WTC11 (cell line): ENCODE results near the gene GRAMD2B. TPM values are rescaled to one million over a fixed set of nuclear protein-coding genes. Genes with fewer than 3 reads are reported as not detected.

Experiments
- ATAC-seq: fragments of 200-7000 bp; cut with Tn5 transposase; 2 replicates; pipeline ENCODE4 v1.10.0; 2021; ENCODE audit warnings: mild to moderate bottlenecking, moderate library complexity
- CTCF ChIA-PET: fragments of 300-600 bp; sonication (Branson Sonifier 250); formaldehyde crosslinking; loops from one replicate; lab custom pipeline; 2021; ENCODE audit warnings: antibody characterized with exemption; lab: Charles Lee
- POLR2A ChIA-PET: fragments of 350-600 bp; sonication (Branson Sonifier 250); formaldehyde crosslinking; loops from one replicate; lab custom pipeline; 2021; ENCODE audit warnings: antibody characterized with exemption; lab: Charles Lee
- DNase-seq: peaks from one replicate; pipeline ENCODE4 v3.0.0; 2021; ENCODE audit warnings: low spot score
- H3K27ac Mint-ChIP-seq: 2 replicates; pipeline ENCODE4 v1.8.0; 2021; ENCODE audit warnings: mixed read lengths
- H3K27me3 Mint-ChIP-seq: 2 replicates; pipeline ENCODE4 v1.8.0; 2021; ENCODE audit warnings: low read depth, mild to moderate bottlenecking, moderate library complexity, mixed read lengths
- H3K36me3 Mint-ChIP-seq: 2 replicates; pipeline ENCODE4 v1.8.0; 2021; ENCODE audit warnings: mixed read lengths
- H3K4me1 Mint-ChIP-seq: 2 replicates; pipeline ENCODE4 v1.8.0; 2022; ENCODE audit warnings: mixed read lengths
- H3K4me3 Mint-ChIP-seq: 2 replicates; pipeline ENCODE4 v1.8.0; 2021; ENCODE audit warnings: mild to moderate bottlenecking, moderate library complexity, mixed read lengths
- H3K9me3 Mint-ChIP-seq: 2 replicates; pipeline ENCODE4 v1.8.0; 2021; ENCODE audit warnings: mixed read lengths
- ATF1 ChIP-seq: sonication (generic); formaldehyde crosslinking; IDR thresholded peaks from 2 replicates; pipeline ENCODE4 v1.8.1; 2023; ENCODE audit warnings: mild to moderate bottlenecking, moderate library complexity, missing genetic modification reagents
- CREB1 ChIP-seq: sonication (generic); formaldehyde crosslinking; IDR thresholded peaks from 2 replicates; pipeline ENCODE4 v1.8.0; 2023; ENCODE audit warnings: mild to moderate bottlenecking, missing genetic modification reagents
- FOXJ3 ChIP-seq: sonication (generic); formaldehyde crosslinking; IDR thresholded peaks from 2 replicates; pipeline ENCODE4 v1.9.0; 2021; ENCODE audit warnings: missing genetic modification reagents, mild to moderate bottlenecking, borderline replicate concordance
- GRHL2 ChIP-seq: fragments of 250-450 bp; sonication (Bioruptor Pico); IDR thresholded peaks from 2 replicates; pipeline ENCODE4 v1.8.0; 2022; ENCODE audit warnings: mild to moderate bottlenecking, moderate library complexity; ENCODE audit not compliant: insufficient replicate concordance, severe bottlenecking
- HMGA2 ChIP-seq: fragments of 250-450 bp; sonication (Bioruptor Pico); IDR thresholded peaks from 2 replicates; pipeline ENCODE4 v1.4.0; 2021; ENCODE audit warnings: mild to moderate bottlenecking, moderate library complexity
- MYBL2 ChIP-seq: sonication (generic); formaldehyde crosslinking; IDR thresholded peaks from 2 replicates; pipeline ENCODE4 v1.8.1; 2023; ENCODE audit warnings: mild to moderate bottlenecking, moderate library complexity, missing genetic modification reagents
- SMAD3 ChIP-seq: sonication (generic); formaldehyde crosslinking; IDR thresholded peaks from 2 replicates; pipeline ENCODE4 v1.8.0; 2022; ENCODE audit warnings: missing genetic modification reagents, mild to moderate bottlenecking, borderline replicate concordance
- SOX15 ChIP-seq: fragments of 250-450 bp; sonication (Bioruptor Pico); IDR thresholded peaks from 2 replicates; pipeline ENCODE4 v1.9.0; 2021; ENCODE audit warnings: mild to moderate bottlenecking
- SP1 ChIP-seq: sonication (generic); formaldehyde crosslinking; conservative IDR thresholded peaks from 2 replicates; pipeline ENCODE4 v1.8.1; 2022; ENCODE audit warnings: missing genetic modification reagents
- TEAD4 ChIP-seq: sonication (generic); formaldehyde crosslinking; IDR thresholded peaks from 2 replicates; pipeline ENCODE4 v1.8.0; 2022; ENCODE audit warnings: mild to moderate bottlenecking, missing genetic modification reagents
- TP53 ChIP-seq: sonication (generic); formaldehyde crosslinking; IDR thresholded peaks from 2 replicates; pipeline ENCODE4 v1.8.1; 2023; ENCODE audit warnings: mild to moderate bottlenecking, missing genetic modification reagents
- ZNF416 ChIP-seq: fragments of 250-450 bp; sonication (Bioruptor Pico); IDR thresholded peaks from 2 replicates; pipeline ENCODE4 v1.9.0; 2021; ENCODE audit warnings: mild to moderate bottlenecking, inconsistent platforms
- total RNA-seq: library from RNA; stranded (reverse); gene quantifications from 3 replicates; pipeline ENCODE4 v1.2.3, GENCODE V29; 2021
- TF ChIP-seq, protein P1 (sequence below): sonication (generic); formaldehyde crosslinking; IDR thresholded peaks from 2 replicates; pipeline ENCODE4 v1.8.1; 2023; ENCODE audit warnings: mild to moderate bottlenecking, moderate library complexity, missing genetic modification reagents
- TF ChIP-seq, protein P2 (sequence below): sonication (generic); formaldehyde crosslinking; IDR thresholded peaks from 2 replicates; pipeline ENCODE4 v1.8.0; 2022; ENCODE audit warnings: missing genetic modification reagents
- TF ChIP-seq, protein P3 (sequence below): sonication (generic); formaldehyde crosslinking; IDR thresholded peaks from 2 replicates; pipeline ENCODE4 v1.8.1; 2022; ENCODE audit warnings: low read depth, mild to moderate bottlenecking, moderate library complexity, missing genetic modification reagents, borderline replicate concordance
- TF ChIP-seq, protein P4 (sequence below): sonication (generic); formaldehyde crosslinking; IDR thresholded peaks from 2 replicates; pipeline ENCODE4 v1.8.1; 2023; ENCODE audit warnings: mild to moderate bottlenecking, missing genetic modification reagents
- TF ChIP-seq, protein P5 (sequence below): sonication (generic); formaldehyde crosslinking; IDR thresholded peaks from 2 replicates; pipeline ENCODE4 v1.8.1; 2022; ENCODE audit warnings: missing genetic modification reagents, borderline replicate concordance
- TF ChIP-seq, protein P6 (sequence below): fragments of 250-450 bp; sonication (Bioruptor Pico); IDR thresholded peaks from 2 replicates; pipeline ENCODE4 v1.8.0; 2021; ENCODE audit warnings: mild to moderate bottlenecking

Gene GRAMD2B
- total RNA-seq, 1 experiment from 2014 or later = 11.6 TPM

DNA sequence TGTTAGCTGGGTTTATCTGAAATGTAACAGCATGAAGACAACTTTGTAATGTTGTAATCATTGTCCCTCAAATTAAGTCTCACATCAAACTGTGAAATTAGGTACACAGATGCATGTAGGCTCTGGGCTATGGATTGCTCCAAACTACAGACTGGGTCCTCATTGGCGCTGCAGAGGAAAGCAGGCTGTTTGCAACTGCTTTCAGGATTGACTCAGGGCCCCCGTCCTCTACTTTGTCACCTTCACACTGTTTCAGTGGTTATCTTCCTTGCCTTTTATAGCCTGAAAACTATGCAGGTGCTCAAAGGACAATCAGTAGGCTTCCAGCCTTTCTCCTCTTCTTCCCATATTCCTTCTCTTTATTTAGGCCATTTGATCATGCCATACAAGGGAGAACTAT, 18.0 kb downstream of the GRAMD2B start (continued):
- TF ChIP-seq, protein P1, sequence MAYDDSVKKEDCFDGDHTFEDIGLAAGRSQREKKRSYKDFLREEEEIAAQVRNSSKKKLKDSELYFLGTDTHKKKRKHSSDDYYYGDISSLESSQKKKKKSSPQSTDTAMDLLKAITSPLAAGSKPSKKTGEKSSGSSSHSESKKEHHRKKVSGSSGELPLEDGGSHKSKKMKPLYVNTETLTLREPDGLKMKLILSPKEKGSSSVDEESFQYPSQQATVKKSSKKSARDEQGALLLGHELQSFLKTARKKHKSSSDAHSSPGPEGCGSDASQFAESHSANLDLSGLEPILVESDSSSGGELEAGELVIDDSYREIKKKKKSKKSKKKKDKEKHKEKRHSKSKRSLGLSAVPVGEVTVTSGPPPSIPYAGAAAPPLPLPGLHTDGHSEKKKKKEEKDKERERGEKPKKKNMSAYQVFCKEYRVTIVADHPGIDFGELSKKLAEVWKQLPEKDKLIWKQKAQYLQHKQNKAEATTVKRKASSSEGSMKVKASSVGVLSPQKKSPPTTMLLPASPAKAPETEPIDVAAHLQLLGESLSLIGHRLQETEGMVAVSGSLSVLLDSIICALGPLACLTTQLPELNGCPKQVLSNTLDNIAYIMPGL = no peak
- TF ChIP-seq TEAD4 (CRISPR knock-in tag) = no peak
- no peak for TF ChIP-seq SP1 (CRISPR knock-in tag)

DNA sequence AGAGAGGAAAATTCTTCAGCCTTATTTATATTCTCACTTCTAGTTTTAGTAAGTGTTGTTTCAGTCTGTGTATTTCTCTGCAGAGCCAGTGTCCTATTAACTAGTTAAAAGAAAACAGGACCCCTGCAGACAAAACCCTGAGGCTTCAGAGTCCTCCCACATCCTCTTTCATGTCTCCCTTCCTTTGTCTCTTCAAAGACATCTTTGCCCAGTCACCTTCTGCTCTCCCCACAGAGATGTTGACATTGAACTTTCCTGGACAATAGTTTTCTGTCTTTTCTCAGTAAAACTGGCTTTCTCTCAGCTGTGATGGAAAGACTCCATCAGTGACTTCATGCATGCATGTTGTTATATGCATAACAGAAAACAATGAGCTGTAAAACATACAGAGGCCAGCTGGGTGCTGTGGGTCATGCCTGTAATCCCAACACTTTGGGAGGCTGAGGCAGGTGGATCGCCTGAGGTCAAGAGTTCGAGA, 20.2 kb downstream of the GRAMD2B start:
- H3K27ac Mint-ChIP-seq = no peak overlapping the region
- DNase-seq = no peak
- TF ChIP-seq TP53 (CRISPR knock-in tag) = no peak
- TF ChIP-seq, protein P2, sequence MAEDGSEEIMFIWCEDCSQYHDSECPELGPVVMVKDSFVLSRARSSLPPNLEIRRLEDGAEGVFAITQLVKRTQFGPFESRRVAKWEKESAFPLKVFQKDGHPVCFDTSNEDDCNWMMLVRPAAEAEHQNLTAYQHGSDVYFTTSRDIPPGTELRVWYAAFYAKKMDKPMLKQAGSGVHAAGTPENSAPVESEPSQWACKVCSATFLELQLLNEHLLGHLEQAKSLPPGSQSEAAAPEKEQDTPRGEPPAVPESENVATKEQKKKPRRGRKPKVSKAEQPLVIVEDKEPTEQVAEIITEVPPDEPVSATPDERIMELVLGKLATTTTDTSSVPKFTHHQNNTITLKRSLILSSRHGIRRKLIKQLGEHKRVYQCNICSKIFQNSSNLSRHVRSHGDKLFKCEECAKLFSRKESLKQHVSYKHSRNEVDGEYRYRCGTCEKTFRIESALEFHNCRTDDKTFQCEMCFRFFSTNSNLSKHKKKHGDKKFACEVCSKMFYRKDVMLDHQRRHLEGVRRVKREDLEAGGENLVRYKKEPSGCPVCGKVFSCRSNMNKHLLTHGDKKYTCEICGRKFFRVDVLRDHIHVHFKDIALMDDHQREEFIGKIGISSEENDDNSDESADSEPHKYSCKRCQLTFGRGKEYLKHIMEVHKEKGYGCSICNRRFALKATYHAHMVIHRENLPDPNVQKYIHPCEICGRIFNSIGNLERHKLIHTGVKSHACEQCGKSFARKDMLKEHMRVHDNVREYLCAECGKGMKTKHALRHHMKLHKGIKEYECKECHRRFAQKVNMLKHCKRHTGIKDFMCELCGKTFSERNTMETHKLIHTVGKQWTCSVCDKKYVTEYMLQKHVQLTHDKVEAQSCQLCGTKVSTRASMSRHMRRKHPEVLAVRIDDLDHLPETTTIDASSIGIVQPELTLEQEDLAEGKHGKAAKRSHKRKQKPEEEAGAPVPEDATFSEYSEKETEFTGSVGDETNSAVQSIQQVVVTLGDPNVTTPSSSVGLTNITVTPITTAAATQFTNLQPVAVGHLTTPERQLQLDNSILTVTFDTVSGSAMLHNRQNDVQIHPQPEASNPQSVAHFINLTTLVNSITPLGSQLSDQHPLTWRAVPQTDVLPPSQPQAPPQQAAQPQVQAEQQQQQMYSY (CRISPR knock-in tag) = no peak
- TF ChIP-seq HMGA2 = no peak
- no peak for TF ChIP-seq SMAD3 (CRISPR knock-in tag)
- TF ChIP-seq, protein P3, sequence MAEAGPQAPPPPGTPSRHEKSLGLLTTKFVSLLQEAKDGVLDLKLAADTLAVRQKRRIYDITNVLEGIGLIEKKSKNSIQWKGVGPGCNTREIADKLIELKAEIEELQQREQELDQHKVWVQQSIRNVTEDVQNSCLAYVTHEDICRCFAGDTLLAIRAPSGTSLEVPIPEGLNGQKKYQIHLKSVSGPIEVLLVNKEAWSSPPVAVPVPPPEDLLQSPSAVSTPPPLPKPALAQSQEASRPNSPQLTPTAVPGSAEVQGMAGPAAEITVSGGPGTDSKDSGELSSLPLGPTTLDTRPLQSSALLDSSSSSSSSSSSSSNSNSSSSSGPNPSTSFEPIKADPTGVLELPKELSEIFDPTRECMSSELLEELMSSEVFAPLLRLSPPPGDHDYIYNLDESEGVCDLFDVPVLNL = no peak
- TF ChIP-seq MYBL2 (CRISPR knock-in tag) = no peak
- TF ChIP-seq, protein P4, sequence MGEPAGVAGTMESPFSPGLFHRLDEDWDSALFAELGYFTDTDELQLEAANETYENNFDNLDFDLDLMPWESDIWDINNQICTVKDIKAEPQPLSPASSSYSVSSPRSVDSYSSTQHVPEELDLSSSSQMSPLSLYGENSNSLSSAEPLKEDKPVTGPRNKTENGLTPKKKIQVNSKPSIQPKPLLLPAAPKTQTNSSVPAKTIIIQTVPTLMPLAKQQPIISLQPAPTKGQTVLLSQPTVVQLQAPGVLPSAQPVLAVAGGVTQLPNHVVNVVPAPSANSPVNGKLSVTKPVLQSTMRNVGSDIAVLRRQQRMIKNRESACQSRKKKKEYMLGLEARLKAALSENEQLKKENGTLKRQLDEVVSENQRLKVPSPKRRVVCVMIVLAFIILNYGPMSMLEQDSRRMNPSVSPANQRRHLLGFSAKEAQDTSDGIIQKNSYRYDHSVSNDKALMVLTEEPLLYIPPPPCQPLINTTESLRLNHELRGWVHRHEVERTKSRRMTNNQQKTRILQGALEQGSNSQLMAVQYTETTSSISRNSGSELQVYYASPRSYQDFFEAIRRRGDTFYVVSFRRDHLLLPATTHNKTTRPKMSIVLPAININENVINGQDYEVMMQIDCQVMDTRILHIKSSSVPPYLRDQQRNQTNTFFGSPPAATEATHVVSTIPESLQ = no peak
- TF ChIP-seq GRHL2 (CRISPR knock-in tag) = no peak
- TF ChIP-seq, protein P5, sequence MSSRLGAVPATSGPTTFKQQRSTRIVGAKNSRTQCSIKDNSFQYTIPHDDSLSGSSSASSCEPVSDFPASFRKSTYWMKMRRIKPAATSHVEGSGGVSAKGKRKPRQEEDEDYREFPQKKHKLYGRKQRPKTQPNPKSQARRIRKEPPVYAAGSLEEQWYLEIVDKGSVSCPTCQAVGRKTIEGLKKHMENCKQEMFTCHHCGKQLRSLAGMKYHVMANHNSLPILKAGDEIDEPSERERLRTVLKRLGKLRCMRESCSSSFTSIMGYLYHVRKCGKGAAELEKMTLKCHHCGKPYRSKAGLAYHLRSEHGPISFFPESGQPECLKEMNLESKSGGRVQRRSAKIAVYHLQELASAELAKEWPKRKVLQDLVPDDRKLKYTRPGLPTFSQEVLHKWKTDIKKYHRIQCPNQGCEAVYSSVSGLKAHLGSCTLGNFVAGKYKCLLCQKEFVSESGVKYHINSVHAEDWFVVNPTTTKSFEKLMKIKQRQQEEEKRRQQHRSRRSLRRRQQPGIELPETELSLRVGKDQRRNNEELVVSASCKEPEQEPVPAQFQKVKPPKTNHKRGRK = no peak
- TF ChIP-seq, protein P6, sequence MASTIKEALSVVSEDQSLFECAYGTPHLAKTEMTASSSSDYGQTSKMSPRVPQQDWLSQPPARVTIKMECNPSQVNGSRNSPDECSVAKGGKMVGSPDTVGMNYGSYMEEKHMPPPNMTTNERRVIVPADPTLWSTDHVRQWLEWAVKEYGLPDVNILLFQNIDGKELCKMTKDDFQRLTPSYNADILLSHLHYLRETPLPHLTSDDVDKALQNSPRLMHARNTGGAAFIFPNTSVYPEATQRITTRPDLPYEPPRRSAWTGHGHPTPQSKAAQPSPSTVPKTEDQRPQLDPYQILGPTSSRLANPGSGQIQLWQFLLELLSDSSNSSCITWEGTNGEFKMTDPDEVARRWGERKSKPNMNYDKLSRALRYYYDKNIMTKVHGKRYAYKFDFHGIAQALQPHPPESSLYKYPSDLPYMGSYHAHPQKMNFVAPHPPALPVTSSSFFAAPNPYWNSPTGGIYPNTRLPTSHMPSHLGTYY (CRISPR knock-in tag) = no peak
- TF ChIP-seq ZNF416 (CRISPR knock-in tag) = no peak
- TF ChIP-seq CREB1 = no peak
- TF ChIP-seq ATF1 (CRISPR knock-in tag) = no peak
- no peak for TF ChIP-seq FOXJ3 (CRISPR knock-in tag)
- TF ChIP-seq SOX15 (CRISPR knock-in tag) = no peak
- TF ChIP-seq, all 79 proteins: peak for 0
- no peak overlapping the region for H3K4me3 Mint-ChIP-seq
- H3K9me3 Mint-ChIP-seq = peaks cover 13% of the 10 kb centered on the region; the same call in 1 of the 2 replicates
- H3K36me3 Mint-ChIP-seq = peaks cover 26% of the 10 kb centered on the region
- ChIA-PET POLR2A (no interaction called here), CTCF (no interaction called here)
- peak; percentile 20; the same call in 1 of the 2 replicates for ATAC-seq
- H3K4me1 Mint-ChIP-seq = peaks cover 11% of the 10 kb centered on the region
- H3K27me3 Mint-ChIP-seq = no peaks in the 10 kb centered on the region
